Brain pericyte (primary cell): Measurements from ENCODE around the gene KRTAP10-10.
"Not testable (repeated sequence)": the region's sequence is repeated elsewhere in the genome, so short reads cannot be mapped to it uniquely, and the experiment has no call there.

Experiments used
- DNase-seq: peaks from one replicate; pipeline ENCODE4 v3.0.0-alpha.2; 2012; ENCODE audit warnings: low read depth, low spot score

Gene KRTAP10-10

GRCh38 chr21:44681861-44682579 is 44.9 kb downstream of the KRTAP10-10 start, which contains the start of gene KRTAP12-1:
TSS of gene KRTAP12-1 (minus strand) at chr21:44682163. CDS start at chr21:44682123, 40 bp downstream.
- DNase-seq = no peak

- DNase-seq = no peak
Measured at GRCh38 chr21:44682580-44683151, 45.5 kb downstream of the KRTAP10-10 start.

- no peak for DNase-seq
Measured at GRCh38 chr21:44684077-44684476, 46.9 kb downstream of the KRTAP10-10 start.

GRCh38 chr21:44684483-44684882 is 47.3 kb downstream of the KRTAP10-10 start:
- no peak for DNase-seq

- not testable (repeated sequence) for DNase-seq
Measured at GRCh38 chr21:44685050-44685449, 47.9 kb downstream of the KRTAP10-10 start.

- DNase-seq = no peak
Measured at GRCh38 chr21:44686000-44686781, 49.0 kb downstream of the KRTAP10-10 start.

- DNase-seq = no peak
Measured at GRCh38 chr21:44686843-44687561, 49.8 kb downstream of the KRTAP10-10 start.

- no peak for DNase-seq
Measured at GRCh38 chr21:44687671-44688070, 50.5 kb downstream of the KRTAP10-10 start.
